GM15510 (cell line): ENCODE measurements around the gene HES7.

Experiments
- POLR2A ChIP-seq: IDR thresholded peaks from 3 replicates; pipeline ENCODE4 v1.6.1; 2011; ENCODE audit warnings: borderline replicate concordance; ENCODE audit not compliant: insufficient read length; ENCODE audit errors: extremely low read depth

HES7 gene

GRCh38 chr17:8158267-8159031 is 34.5 kb upstream of the HES7 start:
- no peak for TF ChIP-seq POLR2A

- peak; percentile 66 for TF ChIP-seq POLR2A
Observed at GRCh38 chr17:8156246-8156992, 32.5 kb upstream of the HES7 start.

GRCh38 chr17:8155996-8156245 is 32.0 kb upstream of the HES7 start:
- no peak for TF ChIP-seq POLR2A

- no peak for TF ChIP-seq POLR2A
Observed at GRCh38 chr17:8155231-8155995, 31.5 kb upstream of the HES7 start.

GRCh38 chr17:8154608-8155155 is 30.8 kb upstream of the HES7 start:
- no peak for TF ChIP-seq POLR2A

- peak; percentile 30 for TF ChIP-seq POLR2A
Observed at GRCh38 chr17:8153957-8154607, 30.2 kb upstream of the HES7 start.

GRCh38 chr17:8153525-8153956 is 29.6 kb upstream of the HES7 start:
- no peak for TF ChIP-seq POLR2A

GRCh38 chr17:8153031-8153451 is 29.1 kb upstream of the HES7 start:
- no peak for TF ChIP-seq POLR2A

GRCh38 chr17:8152112-8152775 is 28.3 kb upstream of the HES7 start, which contains the start of gene PER1:
PER1 (minus strand) TSS chr17:8152404; CDS start chr17:8150706, 1,698 bp downstream.
- TF ChIP-seq POLR2A: peak; percentile 84

- TF ChIP-seq POLR2A: no peak
Observed at GRCh38 chr17:8151641-8152111, 27.8 kb upstream of the HES7 start.

- TF ChIP-seq POLR2A: peak; percentile 44
Observed at GRCh38 chr17:8151120-8151640, 27.3 kb upstream of the HES7 start.

GRCh38 chr17:8150194-8151119 is 26.6 kb upstream of the HES7 start:
- no peak for TF ChIP-seq POLR2A
